SW 1271 (cell line): ENCODE results near the gene DAGLA.

ENCODE experiments used
- DNase-seq, 2 experiments: peaks; one replicate each; lab custom pipeline; 2025; lab: John Stamatoyannopoulos, UW

The DAGLA gene

DNA sequence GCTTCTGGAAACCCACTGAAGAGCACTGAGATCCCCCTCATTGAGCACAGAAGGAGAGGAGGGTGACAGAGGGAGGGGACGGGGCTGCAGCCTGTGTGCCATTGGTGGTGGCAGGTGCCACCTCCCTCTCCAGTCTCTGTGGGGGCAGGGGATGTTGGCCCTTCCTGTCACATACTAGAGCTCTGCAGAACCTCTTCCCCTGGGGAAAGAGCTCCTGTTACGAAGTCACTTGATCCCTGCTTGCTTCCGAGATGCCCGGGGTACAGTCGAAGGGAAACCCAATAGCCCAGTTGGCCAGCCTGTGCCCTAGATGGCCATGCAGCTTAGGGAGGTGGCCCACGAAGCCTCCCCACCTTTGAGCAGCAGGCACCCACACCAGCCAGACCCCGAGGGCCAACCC lies 29.4 kb downstream of the DAGLA start:
- no peak for DNase-seq

DNA sequence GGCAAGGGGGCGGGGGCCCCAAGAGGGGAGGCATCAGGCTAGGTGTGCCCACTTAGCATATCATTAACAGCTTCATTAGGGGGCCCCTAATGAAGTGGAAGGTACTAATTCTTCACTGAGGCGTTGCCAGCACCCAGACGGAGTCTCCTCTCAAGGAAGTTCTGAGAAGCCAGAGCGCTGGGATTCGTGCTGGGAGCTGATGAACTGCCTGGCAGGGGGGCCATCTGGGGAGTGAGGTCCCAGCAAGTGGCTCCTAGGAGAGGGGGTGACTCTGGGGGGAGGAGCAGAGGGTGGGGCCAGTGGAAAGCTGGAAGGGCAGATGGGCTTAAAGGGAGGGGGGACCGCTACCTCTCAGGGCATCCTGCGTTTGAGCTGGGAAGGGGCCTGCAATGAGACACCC lies 29.8 kb downstream of the DAGLA start:
- no peak for DNase-seq

DNA sequence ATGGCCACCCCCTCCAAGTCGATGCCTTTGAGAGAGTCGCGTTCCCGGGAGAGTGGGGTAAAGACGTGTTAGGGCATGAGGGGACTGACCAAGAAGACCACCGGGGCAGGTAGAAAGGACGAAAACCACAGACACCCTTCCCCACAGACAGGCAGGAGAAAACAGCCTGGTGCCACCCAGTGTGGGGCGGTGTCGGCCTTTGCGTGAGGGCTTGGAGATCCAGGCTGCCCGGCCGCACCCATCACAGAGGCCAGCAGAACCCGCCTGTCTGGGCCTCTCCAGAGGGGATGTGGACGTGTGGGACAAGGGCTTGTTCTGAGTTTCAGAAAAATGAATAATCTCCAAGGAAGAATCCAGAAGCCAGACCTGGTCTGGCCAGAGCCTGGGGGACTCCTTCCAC lies 30.8 kb downstream of the DAGLA start:
- no peak for DNase-seq

- no peak for DNase-seq
Observed at GRCh38 chr11:61711498-61711897, 31.3 kb downstream of the DAGLA start.

GRCh38 chr11:61712314-61712713 lies 32.1 kb downstream of the DAGLA start:
- no peak for DNase-seq

DNA sequence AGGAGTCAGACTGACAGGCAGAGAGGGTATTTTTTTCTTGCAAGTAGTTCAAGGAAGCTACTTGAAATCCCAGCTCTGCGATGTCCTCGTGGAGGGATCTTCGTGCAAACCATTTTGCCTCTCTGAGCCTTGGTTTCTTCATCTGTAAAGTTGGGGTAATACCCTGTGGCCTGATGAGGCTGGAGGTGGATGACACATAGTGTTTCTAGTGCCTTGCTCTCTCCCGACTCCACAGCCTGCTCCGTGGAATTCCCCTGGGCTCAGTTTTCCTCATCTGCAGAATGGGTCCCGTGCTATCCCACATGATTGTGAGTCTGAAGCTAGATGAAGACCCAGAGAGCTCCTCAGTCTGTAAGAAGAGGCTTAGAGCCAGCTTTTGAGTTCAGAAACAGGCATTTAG lies 32.7 kb downstream of the DAGLA start:
- no peak for DNase-seq

DNA sequence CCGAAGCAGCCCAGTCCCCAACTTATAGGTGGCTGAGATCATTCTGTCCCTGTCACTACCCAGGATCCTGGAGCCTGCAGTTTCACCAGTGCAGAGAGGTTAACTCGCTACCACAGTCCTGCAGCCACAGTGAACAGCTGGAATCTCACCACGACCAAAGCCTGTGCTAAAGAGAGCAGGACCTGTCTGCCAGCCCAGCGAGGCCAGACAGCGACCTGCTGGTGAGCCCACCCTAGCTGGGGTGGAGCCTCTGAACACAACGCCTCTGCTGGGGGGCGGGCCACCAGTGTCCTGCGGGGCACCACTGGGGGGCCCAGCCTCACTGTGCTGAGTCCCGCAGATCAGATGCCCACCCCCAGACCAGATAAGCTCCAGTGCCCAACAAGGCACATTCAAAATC lies 33.3 kb downstream of the DAGLA start:
- no peak for DNase-seq

- no peak for DNase-seq
Observed at GRCh38 chr11:61713906-61714305, 33.7 kb downstream of the DAGLA start.

GRCh38 chr11:61714316-61714715 lies 34.1 kb downstream of the DAGLA start:
- no peak for DNase-seq

DNA sequence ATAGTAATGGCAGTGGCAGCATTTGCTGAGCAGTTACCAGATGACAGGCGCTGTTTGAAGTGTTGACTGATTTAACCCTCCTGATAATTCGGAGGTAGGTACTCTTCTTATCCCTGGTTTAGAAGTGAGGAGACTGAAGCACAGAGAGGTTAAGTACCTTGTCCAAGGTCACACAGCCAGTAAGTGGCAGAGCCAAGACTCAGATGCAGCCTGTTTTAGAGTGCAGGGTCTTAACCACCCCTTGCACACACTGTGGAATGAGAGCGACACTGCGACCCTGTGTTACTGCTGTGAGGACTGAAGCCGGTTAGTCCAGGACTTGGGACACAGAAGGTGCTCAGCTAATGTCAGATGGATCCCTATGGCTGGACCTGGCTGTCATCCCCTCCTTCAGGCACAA lies 34.7 kb downstream of the DAGLA start:
- no peak for DNase-seq

DNA sequence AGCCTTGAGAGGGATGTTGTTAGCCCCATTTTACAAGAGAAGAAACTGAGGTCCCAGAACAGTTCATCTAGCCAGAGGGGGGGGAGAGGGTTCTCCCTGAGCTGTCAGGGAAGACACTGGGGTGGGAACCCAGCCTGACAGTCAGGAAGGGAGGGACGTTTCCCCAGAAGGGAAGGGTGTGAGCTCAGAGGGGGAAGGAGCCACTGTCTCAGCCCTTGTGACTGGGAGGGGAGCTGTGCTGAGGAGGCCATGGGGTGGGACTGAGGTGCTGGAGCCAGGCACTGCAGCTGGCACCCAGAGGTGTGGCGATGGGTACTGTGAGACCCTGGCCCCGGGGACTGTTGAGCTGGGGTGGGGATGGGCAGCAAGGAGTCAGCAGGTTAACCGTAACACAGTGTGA lies 35.7 kb downstream of the DAGLA start:
- no peak for DNase-seq

DNA sequence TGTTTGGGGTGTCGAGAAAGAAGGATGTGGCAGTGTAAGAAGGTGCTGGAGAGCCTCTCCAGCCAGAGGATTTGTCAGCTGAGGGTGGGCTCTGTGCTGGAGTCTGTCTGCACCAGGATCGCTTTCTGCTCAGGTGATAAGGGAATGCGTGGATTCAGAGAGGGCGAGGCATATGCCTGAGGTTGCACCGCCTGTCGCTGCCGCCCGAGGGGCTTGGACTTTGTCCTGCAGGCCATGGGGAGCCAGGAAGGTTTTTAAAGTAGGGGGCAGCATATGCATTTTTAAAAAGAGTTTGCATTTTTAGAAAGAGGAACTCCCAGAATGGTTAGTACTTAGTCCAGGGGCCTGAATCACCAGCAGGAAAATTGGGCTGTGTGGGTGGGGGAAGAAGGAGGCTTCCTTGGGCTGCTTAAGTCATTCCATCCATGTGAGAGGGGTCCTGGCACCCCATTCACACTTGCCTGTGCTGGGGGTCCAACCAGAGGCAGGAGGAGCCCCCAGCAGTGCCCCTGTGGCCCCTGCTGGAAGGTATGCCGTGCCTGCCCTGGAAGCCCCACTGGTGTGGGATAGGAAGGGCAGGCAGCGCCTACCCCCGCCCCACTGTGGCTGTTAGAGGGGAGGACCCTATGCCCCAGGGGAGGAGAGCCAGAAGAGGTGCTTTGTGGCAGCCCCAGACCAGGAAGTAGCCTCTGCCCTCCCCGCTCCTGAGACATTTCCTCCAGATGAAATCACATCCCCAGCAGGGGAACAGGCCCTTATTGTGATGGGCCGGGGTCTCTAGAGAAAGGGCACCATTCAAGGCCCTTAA lies 36.5 kb downstream of the DAGLA start:
- DNase-seq: no peak

DNA sequence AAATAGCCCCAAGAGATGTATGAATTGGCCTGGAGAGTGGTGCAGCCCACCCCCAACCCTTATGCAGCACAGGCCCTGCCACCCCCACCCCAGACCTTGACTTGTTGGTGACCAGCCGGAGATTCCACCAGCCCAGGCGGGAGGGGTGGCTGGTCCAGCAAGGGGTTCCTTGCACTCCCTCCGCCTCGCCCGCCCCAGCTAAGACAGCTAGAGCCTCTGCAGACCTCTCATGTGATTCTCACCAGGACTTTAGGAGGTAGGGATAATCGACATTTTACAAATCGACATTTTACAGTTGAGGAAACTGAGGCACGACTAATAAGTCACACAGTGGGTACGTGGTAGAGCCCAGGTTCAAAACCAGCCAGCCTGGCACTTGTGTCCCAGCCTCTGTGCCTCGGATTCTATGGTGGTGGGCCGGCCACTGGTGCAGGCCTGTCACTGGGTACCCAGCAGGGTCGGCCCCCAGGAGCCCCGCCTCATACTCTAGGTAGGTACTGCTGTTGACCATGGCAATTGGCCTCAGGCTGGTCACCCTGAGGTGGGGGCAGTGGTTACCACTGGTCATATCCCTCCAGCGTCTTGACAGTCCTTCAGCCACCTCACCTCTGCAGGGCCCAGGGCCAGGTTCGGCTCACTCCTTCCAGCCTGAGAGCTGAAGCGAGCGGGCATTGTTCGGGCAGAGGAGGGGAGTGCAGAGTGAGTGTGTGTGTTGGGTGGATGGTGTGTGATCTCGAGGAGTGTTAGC lies 37.3 kb downstream of the DAGLA start:
- DNase-seq: no peak

DNA sequence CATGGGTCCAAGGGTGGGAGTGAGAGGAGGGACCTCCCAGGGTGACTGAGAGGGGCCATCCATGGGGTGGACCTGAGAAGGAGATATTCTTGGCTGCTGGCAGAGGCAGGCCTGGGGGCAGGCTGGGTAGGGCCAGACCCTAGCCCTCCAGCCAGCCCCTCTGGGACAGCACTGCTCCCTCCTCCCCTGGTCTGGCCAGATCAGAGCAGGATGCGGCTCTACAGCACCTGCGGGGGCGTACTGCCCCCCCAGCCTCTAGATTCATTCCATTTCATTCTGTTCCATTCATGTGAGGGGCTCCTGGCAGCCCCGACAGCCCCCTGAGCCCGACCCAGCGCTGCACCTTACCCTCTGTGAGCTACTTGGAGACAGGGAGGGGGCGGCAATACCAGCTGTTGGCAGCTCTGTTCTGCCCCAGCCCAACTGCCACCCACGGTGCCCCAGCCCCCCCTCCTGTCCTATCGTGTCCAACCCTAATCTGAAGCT lies 37.9 kb downstream of the DAGLA start:
- DNase-seq: no peak

DNA sequence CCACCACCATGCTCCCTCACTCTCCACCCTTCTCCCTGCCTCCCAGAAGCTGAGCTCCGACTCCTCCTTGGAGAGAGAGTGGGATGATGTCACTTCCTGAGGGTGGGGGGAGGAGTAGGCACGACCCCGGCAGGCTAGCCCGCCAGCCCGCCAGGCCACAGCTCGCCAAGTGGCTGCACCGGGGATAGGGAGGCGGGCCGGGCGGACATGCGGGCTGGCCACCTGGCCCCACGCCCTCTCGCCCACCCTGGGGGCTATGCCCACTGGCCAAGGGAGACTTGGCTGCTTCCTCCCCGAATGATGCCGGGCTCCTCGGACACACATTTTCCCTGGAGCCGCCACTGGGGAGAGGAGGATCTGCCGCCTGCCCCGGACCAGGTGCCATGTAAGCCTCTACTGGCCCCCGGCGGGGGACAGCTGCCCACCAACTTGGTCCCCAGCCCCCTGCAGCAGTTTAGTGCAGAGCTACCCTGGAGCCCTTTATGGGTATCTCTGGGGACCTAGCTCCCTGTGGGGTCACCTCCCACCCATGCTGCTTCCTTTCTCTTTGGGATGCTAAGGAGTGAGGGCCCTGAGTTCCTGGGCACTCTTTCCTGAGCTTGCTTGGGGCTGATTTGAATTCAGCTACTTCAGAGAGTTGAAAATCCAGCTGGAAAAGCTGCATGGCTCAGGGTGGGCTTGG lies 38.6 kb downstream of the DAGLA start:
- DNase-seq: no peak

- no peak for DNase-seq
Observed at GRCh38 chr11:61719978-61720377, 39.8 kb downstream of the DAGLA start.

DNA sequence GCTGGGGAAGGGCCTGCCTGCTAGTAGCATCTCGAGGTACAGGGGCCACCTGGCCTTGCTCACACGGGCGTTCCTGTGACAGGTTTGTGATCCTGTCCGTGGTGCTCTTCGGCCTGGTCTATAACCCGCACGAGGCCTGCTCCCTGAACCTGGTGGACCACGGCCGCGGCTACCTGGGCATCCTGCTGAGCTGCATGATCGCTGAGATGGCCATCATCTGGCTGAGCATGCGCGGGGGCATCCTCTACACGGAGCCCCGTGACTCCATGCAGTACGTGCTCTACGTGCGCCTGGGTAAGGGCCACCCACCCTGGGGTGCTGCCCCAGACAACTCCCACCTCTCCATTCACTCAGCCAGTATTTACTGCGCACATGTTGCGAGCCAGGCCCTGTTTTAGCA lies 40.4 kb downstream of the DAGLA start:
- DNase-seq: no peak

GRCh38 chr11:61724437-61724836 lies 44.2 kb downstream of the DAGLA start:
- DNase-seq: no peak

GRCh38 chr11:61725781-61726231 lies 45.6 kb downstream of the DAGLA start:
- no peak for DNase-seq

GRCh38 chr11:61726775-61727174 lies 46.6 kb downstream of the DAGLA start:
- no peak for DNase-seq

DNA sequence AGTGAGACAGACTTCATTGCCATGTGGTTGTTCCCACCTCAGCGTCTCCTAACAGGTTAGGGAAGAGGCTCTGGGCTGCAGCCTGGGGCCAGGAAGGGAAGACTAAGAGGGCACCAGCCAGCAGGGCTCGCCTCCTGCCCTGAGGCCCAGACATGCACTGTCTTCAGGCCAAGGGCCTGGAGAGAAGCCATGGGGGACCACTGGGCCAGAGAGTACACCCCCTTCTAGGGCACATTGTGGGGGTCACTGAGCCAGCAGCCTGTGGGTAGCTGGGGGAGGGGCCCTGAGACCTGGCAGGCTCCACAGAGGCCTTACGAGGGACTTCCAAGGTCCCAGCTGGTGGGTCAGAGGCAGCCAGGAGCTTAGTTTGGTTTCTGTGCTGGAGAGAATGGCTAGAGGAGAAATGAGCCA lies 47.2 kb downstream of the DAGLA start:
- DNase-seq: no peak

DNA sequence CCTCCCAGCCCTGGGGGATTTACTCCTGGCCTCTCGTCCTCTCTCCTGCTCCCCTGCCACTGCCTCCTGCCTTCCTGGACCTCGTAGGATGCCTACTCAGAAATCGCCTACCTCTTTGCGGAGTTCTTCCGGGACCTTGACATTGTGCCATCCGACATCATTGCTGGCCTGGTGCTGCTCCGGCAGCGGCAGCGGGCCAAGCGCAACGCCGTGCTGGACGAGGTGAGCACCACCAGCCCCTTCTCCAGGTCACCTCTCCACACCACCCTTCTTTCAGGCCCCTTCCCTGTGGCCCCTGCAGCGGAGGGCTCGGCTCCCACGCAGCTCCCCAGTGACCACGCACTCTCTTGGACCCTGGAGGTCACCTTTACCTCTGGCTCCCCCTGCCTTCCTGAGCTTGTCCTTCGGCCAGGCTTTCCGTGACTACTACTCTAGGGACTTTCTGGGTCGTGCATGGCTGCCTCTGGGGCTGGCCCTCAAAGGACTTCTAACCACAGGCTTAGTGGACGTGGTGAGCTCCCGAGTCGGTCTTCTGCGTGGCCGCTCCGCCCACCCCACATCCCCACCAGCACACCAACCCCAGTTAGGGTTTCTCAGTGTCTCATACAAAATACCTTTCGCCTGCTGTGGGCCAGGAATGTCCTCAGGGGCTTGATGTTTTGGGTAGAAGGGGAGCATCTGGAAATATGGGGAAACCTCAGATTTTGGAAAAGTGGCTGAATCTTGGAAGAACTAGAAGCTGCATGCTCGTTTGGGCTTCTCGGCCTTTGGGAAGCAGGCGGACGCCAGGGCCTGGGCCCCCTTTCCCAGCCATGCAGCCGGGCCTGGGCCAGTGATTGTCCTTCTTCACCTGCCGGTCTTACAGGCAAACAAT lies 48.1 kb downstream of the DAGLA start:
- DNase-seq: no peak
